ENCODE results near the gene ZNF358.

The ZNF358 gene

DNA sequence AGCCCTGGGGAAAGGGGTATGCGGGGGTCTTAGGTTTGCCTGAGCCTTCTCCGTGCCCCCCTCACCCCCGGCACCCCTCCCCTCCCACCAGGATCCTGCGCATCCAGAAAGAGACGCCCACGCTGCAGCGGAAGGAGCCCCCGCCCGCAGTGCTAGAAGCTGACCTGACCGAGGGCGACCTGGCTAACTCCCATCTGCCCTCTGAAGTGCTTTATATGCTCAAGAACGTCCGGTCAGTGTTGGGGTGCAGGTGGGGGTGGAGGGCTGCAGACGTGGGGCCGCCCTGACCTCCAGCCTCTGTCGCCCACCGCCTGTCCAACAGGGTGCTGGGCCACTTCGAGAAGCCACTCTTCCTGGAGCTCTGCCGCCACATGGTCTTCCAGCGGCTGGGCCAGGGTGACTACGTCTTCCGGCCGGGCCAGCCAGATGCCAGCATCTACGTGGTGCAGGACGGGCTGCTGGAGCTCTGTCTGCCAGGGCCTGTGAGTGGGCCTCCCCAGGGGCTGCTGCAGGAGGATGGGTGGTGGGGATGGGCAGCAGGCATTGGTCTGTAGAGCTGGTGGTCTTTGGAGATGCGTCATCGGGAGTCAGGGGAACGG is 24.0 kb downstream of the ZNF358 start:
- no peak for DNase-seq

DNA sequence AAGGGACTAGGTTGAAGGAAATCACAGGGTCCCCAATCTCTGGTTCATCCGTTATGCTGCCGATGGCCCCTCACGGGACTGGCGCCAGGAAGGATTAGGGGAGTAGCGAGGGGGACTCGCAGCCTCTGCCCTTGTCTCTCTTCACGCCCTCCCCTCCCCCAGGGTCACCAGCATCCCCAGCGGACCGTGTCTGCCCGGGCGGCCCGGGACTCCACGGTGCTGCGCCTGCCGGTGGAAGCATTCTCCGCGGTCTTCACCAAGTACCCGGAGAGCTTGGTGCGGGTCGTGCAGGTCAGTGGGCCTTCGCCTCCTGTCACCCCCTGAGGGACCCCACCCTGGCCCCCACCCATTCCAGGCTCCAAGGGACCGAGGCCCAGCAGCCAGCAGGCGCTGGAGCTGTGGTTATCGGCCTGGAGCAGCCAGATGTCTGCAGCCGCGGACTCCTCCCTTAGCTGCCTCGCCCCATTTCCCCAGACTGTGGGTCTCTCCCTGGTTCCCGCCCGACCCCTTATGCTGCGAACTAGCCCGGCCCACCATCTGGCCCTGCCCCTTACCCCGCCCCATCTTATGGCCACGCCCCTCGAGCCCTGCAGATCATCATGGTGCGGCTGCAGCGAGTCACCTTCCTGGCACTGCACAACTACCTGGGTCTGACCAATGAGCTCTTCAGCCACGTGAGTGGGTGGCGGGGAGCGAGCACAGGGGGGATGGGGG is 25.0 kb downstream of the ZNF358 start:
- peak; percentile 28 to 41 (median 33) for DNase-seq

DNA sequence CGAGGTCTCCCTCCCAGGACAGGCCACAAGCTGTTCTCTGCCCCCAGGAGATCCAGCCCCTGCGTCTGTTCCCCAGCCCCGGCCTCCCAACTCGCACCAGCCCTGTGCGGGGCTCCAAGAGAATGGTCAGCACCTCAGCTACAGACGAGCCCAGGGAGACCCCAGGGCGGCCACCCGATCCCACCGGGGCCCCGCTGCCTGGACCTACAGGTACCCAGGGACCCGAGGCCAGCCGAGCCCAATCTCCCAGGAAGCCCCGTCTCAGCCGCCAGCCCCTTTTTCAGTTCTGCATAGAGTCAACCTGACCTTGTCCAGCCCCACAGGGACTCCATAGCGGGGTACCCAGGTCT is 25.5 kb downstream of the ZNF358 start:
- DNase-seq, result no peak

DNA sequence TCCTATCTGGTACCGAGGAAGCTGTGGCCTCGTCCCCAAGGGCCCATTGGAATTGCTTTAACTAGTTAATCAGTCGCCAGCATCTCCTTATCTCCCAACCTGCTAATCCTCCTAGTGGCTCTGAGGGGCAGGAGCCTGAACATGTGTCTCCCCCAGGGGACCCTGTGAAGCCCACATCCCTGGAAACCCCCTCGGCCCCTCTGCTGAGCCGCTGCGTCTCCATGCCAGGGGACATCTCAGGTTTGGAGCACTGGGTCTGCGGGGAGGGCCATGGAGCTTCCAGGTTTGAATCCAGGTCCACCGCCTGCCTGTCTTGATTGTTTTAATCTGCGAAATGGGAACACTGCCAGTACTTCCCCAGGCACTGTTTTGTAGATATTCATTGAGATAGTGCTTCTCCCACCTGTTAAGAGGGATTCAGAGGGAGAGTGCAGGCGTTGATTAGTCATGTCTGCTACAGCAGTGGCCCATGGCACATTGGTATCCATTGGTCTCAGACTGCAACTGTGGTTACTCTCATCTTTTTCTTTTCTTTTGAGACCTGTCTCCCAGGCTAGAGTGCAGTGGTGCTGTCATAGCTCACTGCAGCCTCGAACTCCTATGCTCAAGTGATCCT is 26.0 kb downstream of the ZNF358 start:
- DNase-seq, result no peak

DNA sequence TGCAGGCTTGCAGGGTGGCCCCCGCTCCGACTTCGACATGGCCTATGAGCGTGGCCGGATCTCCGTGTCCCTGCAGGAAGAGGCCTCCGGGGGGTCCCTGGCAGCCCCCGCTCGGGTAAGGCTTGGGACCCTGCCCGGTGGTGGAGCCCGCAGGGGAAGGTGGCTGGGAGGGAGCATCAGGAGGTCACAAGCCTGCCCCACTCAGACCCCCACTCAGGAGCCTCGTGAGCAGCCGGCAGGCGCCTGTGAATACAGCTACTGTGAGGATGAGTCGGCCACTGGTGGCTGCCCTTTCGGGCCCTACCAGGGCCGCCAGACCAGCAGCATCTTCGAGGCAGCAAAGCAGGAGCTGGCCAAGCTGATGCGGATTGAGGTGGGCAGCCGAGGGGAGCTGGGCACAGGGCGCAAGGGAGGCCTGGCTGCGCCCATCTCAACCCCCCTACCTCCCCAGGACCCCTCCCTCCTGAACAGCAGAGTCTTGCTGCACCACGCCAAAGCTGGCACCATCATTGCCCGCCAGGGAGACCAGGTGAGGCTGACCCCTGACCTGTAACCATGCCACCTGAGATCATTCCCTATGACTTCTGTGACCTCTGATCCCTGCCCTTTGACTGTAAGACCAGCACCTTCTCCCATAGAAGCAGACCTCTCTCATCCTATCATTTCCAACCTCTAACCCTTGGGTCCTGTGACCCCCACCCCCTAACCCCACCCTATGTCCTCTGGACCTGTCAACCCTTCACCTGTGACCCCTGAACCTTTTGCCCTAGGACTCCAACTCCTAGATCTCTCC is 26.8 kb downstream of the ZNF358 start:
- no peak for DNase-seq

DNA sequence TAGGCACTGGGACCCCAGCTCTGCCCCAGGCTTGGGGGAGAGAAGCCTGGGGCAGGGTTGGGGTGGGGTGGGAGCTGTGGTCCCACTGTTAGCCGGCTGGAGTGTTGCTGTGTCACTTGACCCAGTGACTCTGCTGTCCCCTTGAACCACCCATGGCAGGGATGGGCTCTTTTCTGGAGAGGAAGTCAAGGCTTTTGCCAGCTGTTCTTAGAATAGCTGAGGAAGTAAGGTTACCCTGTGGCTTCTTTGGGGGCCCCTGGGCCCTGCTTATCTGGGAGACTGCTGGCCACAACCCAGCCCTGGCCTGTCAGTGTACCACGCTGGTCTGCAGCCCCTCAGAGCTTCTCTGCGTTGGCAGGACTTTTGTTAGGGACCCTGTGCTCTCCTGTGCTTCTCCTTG is 28.7 kb downstream of the ZNF358 start:
- peak; percentile 57 to 66 (median 60) for DNase-seq

DNA sequence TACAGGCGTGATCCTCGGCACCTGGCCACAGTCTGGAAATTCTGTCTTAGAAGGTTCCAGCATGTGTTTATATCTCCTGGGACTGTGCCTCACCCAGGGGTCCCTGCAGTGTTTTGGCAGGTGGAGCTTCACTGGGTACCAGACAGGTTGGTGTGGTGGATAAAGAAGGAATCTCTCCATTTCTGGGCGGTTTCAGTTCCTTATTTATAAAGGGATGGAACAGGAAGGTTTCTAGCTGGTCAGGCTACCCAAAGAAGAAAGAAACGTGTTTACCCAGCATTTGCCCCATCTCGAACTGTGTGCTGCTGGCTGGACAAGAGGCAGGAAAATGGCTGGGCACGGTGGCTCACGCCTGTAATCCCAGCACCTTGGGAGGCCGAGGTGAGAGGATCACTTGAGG is 29.4 kb downstream of the ZNF358 start:
- peak; percentile 14 to 31 (median 26) for DNase-seq

DNA sequence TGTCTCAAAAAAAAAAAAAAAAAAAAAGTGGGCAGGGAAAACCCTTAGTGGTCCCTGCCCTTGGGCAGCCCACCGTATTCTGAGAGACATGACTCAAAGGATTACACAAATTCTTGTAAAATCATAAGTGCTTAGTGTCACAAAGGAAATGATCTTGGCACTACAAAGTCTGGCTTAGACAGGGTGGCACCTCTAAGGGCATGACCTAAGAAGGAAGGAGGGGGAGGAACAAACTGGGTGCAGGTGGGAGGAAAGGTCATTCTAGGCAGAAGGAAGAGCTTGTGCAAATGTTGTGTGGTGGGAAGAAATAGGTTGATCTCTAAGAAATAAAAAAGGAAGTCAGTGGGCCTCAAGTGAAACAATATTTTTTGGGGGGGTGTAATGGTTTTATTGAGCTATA is 30.0 kb downstream of the ZNF358 start:
- DNase-seq, result peak; percentile 58 to 71 (median 66)

DNA sequence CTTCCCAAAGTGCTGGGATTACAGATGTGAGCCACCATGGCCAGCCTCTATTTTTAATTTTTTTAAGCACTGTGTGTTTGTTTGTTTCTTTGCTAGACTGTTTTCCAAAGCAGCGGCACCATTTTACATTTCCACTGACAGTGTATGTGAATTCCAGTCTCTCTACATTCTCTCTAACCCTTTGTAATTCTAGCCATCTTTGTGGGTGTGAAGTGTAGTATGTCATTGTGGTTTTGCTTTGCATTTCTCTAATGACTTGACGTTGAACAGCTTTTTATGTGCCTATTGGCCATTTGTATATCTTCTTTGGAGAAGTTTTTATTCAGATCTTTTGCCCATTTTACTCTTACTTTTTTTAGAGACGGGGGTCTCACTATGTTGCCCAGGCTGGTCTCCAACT is 31.3 kb downstream of the ZNF358 start:
- peak in 1 of 3 donors; percentile 24 for DNase-seq

DNA sequence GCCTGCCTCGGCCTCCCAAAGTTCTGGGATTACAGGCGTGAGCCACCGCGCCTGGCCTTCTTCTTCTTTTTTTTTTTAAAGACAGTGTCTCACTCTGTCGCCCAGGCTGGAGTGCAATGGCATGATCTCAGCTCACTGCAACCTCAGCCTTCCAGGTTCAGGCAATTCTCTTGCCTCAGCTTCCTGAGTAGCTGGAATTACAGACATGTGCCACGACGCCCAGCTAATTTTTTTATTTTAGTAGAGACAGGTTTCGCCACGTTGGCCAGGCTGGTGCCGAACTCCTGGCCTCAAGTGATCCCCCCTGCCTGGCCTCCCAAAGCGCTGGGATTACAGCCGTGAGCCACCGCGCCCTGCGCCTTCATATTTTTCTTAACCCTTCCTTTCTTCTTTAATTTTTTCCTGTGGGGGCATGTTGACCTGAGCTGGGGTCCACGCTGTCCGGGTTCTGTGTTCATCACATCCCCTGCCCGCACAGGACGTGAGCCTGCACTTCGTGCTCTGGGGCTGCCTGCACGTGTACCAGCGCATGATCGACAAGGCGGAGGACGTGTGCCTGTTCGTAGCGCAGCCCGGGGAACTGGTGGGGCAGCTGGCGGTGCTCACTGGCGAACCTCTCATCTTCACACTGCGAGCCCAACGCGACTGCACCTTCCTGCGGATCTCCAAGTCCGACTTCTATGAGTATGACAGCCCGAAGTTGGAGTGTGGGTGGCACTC is 33.7 kb downstream of the ZNF358 start:
- no peak for DNase-seq

DNA sequence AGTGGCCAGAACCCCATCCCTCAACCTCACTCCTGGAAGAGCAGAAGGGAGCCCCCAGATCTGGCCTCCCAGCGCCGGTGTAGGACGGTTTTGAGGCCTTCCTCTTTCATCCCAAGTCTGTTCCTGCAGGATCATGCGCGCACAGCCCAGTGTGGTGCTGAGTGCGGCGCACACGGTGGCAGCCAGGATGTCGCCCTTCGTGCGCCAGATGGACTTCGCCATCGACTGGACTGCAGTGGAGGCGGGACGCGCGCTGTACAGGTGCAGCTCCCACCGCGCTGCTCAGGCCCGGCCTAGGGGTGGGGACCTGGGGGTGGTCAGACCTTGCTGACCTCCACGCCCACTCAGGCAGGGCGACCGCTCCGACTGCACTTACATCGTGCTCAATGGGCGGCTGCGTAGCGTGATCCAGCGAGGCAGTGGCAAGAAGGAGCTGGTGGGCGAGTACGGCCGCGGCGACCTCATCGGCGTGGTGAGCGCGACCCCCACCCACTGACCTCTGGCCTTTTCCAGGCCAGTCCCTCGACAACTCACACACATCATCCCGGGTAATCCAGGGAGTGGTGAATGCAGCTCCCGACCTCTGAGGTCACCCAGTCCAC is 34.4 kb downstream of the ZNF358 start:
- DNase-seq, result no peak

DNA sequence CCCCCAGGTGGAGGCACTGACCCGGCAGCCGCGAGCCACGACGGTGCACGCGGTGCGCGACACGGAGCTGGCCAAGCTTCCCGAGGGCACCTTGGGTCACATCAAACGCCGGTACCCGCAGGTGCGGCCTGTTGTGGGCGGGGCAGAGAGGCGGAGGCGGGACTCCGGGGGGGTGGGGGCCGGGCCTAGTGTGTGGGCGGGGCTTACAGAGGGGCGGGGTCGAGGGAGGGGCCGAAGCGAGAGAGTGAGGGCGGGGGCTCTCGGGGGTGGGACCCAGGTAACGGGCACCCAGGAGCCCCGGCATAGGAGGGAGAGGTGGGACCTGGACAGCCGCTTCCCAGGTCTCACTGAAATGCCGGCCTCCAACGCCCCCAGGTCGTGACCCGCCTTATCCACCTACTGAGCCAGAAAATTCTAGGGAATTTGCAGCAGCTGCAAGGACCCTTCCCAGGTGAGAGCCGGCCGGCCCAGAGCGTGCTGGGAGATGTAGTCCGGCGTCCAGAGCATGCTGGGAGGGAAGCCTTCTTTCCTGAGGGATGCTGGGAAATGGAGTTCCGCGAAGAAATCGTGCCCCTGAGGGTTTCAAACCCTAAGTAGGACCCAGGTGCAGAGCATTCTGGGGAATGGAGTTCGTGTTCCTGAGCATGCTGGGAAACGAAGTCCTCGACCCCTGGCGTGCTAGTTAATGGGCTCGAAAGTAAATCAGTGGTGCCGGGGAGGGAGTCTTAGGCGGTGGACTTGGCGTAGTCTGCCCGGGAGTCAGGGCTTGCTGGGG is 35.3 kb downstream of the ZNF358 start:
- DNase-seq, result no peak

DNA sequence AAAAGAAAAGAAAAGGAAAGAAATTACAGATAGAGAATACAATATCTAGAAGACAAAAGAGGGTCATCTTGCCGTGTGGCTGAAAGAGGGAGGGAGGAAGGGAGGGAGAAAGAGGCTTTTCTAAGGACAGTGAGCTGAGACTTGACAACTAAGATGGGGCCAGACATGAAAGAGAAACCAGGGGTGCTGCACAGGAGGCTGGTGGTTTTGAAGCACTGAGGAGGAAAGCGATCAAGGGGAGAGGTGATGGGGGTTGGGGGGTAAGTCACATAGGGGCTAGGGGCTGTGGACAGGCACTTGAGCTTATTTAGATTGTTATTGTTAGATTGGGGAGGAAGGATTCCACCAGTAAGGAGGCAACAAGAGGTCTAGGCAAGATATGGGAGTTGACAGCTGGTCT is 36.9 kb downstream of the ZNF358 start:
- DNase-seq, result no peak

DNA sequence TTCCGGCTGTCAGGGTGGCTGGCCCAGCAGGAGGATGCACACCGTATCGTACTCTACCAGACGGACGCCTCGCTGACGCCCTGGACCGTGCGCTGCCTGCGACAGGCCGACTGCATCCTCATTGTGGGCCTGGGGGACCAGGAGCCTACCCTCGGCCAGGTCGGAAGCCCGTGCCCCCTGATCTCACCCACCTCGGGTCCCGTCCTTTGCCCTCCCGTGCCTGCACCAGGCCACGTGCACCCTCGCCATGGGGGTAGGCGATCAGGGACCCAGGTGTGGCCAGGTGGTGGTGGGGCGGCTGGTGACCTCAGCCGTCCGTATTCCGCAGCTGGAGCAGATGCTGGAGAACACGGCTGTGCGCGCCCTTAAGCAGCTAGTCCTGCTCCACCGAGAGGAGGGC is 38.7 kb downstream of the ZNF358 start:
- no peak for DNase-seq

DNA sequence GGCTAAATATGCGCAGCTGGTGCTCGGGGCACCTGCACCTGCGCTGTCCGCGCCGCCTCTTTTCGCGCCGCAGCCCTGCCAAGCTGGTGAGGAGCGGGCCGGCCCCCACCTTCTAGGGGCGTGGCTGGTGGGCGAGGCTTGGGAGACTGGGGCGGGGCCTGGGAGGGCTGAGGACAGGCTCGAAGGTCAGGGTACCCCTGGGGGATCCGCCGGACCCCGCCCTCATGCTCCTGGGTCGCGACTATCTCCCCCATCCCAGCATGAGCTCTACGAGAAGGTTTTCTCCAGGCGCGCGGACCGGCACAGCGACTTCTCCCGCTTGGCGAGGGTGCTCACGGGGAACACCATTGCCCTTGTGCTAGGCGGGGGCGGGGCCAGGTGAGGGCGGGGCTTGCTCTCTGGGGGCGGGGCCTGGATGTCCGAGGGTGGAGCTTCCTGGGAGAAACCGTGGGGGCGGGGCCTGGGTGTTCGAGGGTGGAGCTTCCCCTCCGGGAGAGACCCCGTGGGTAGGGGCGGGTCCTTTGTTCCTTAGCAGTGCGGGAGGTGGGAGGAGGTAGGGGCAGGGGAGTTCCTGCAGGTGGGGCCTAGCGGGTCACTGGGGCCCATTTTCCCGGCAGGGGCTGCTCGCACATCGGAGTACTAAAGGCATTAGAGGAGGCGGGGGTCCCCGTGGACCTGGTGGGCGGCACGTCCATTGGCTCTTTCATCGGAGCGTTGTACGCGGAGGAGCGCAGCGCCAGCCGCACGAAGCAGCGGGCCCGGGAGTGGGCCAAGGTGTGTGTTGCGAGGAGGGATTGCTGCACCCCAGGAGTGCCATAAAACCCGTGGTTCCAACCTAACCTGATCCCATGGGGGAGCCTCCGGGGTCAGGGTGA is 39.3 kb downstream of the ZNF358 start:
- peak in 1 of 3 donors; percentile 29 for DNase-seq

DNA sequence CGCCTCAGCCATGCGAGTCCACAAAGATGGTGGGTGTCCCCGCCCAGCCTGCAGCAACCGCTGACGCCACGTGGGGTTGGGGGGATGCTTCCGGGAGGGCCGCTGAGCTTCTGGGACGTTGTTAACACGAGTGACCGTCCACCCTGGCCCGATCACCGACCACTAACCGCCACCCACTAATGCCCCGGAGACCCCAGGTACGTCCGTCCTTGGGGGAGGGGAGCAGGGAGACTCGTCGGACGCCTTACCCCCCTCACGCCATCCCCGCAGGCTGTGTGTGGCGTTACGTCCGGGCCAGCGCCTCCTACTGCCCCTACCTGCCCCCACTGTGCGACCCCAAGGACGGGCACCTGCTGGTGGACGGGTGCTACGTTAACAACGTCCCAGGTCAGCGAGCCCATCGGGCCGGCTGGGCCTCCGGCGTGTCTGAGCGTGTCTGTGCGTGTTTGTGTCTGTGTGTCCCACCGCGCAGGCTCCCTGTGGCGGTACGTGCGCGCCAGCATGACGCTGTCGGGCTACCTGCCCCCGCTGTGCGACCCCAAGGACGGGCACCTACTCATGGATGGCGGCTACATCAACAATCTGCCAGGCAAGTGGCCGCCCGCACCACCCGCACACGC is 40.9 kb downstream of the ZNF358 start:
- no peak for DNase-seq

DNA sequence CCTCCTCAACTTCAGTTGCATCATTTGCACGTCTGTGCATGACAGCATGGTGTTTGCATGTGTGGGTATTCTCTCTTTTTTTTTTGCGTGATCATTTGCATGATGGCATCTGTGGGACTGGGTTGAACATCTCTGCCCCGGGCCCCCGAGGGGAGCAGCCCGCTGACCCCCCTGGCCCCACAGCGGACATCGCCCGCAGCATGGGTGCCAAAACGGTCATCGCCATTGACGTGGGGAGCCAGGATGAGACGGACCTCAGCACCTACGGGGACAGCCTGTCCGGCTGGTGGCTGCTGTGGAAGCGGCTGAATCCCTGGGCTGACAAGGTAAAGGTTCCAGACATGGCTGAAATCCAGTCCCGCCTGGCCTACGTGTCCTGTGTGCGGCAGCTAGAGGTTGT is 42.8 kb downstream of the ZNF358 start:
- no peak for DNase-seq

DNA sequence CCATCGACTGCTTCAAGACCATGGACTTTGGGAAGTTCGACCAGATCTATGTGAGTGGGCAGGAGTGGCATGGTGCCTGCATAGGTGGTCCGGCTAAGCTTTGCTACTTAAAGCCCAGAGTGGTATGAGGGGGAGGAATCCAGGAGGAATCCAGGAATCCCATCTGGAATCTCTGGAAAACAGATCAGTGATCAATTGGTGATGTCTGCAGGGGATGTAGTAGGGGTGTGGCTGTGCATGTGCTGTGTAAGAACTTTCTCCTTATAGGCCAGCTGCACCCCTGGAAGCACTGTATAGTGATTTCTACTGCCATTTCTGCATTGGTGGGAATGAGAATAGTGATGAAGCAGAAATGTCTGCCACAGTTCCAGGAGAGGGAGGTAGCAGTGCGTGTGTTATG is 43.2 kb downstream of the ZNF358 start:
- DNase-seq, result no peak

DNA sequence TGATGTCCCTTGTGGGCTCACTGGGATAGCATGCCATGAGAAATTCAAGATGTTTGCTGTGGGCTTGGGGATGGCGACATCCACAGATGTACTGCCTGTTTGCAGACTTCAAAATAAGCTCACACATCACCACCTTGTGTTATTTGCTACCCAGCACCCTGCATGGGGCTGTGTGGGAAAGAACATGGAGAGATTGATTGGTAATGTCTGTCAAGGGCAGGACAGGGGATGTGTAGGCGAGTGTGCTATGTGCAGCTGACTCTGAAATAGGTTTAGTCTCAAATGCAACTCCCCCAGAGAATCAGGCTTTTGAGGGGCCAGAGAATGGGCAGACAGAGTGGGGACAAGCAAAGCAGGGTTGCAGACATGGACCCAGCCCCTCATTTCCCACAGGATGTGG is 44.4 kb downstream of the ZNF358 start:
- no peak for DNase-seq

DNA sequence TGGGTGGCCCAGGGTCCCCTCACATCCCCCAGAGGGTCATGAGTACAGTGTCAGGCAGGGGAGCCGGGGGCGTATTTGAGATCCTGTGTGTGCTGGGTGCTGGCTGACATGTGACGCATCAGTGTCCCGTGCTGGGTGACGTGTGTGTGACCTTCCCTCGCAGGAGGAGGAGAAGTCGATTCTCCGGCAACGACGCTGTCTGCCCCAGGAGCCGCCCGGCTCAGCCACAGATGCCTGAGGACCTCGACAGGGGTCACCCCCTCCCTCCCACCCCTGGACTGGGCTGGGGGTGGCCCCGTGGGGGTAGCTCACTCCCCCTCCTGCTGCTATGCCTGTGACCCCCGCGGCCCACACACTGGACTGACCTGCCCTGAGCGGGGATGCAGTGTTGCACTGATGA is 45.4 kb downstream of the ZNF358 start:
- DNase-seq, result no peak

Data from suppressor macrophage treated with lipopolysaccharide for 1 hour (primary cell).